GM19351 (cell line): ENCODE data around the gene CD79B.
"Not testable (repeated sequence)": the region's sequence is repeated elsewhere in the genome, so short reads cannot be mapped to it uniquely, and the experiment has no call there.

Experiments used
- ATAC-seq: cut with Tn5 transposase; IDR thresholded peaks from one replicate; pipeline ENCODE4 v1.9.1; 2021; ENCODE audit warnings: mild to moderate bottlenecking, moderate library complexity; ENCODE audit not compliant: unreplicated experiment

CD79B gene

DNA sequence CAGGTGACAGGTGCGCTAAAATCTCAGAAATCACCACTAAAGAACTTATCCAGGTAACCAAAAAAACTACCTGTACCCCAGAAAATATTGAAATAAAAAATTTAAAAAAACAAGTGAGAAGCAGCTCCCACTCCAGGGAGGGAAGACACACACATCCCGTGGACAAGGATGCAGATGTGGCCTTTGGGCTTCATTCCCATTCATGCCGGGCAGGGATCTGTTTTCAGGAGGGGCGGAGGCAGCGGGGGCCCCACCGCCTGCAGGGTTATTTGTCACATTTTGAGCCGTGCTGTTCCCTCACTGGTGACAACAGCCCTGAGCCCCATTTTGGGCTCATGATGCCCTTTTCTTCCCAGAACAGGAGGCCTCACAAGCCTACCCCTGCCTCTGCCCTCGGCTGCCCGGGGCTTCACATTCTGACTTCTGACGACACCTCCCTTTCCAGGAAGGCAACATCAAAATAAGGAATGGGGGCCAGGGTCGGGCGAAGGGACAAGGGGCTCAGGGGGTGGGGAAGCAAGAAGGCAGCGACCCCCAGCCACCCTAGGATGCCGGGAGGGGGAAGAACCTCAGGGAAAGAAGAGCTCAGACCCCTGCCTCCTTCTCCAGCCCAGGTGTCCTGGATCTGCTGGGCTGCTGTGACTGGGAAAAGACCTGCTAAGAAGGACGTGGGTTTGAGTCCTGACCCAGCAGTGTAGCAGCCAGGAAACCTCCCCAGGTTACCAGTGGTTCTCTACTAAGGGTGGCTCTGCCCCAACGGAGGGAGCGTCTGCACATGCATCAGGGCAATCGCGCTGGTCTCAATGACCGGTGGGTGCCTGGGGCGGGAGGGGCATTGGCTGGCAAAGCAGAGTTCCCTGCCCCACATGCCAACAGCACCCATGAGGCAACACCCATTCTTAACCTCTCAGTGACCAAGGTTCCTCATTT lies 2.3 kb upstream of the CD79B start:
- ATAC-seq: no peak

DNA sequence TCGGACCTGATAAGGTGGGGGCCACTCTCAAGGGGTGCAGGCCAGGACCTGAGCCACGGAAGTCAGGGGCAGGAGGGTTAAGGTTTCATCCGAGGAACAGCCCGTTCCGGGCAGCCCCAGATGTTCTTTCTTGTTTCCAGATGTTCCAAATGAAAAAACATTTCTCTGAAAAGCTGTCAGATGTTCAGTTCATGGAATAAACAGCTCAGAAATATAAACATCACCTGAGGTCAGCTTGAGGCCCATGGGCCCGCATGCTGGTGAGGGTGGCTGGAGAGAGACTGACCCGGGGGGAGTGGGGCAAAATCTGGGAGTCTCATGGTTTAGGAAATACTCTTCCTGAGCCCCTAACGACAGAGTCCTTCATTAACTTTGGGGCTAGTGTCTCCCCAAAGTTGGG lies 1.5 kb upstream of the CD79B start:
- ATAC-seq: no peak

GRCh38 chr17:63932721-63933120 lies 590 bp upstream of the CD79B start:
- ATAC-seq: no peak

- ATAC-seq: peak; percentile 50
Measured at GRCh38 chr17:63930951-63931575, 1.1 kb downstream of the CD79B start.

DNA sequence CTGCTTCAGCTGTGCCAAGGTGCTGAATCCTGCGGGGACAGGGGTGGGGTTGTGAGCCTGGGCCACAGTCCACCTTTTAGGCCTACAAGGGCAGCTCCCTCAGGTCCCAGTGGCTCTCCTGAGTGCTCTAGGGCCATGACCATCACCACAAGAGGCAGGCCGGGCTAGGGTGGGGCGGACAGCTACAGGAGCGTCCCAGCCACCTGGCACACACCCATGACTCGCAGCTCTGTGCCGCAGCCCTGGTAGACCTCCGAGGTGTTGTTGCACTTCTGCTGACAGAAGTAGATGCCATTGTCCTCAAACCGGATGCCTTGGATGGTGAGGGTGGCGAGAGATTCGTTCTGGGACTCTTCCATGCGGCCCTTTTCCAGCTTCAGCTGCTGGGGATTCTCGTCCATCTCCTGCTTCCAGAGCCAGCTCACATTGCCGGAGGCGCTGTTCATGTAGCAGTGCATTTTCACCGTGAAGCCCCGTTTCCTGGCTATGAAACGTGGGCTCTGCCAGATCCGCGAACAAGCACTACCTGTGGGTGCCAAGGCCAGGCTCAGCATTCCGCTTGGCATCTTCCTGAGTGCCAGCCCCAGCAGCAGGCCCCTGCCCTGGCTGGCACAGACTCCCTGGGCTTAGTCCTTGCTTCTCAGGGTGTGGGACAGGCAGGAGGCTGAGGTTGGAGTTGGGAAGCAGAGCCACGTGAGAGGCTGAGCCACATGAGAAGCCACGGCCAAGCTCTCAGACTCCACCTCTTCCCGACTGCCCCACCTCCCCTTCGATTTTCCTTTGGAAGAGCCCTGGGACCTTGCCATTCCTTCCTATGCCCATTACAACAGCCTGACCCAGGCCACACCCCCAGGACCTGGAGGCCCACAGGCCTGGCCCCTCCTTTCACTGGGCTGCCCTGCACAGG lies 2.0 kb downstream of the CD79B start:
- no peak for ATAC-seq

GRCh38 chr17:63928966-63929695 lies 3.0 kb downstream of the CD79B start:
- ATAC-seq: no peak

GRCh38 chr17:63928172-63928666 lies 3.9 kb downstream of the CD79B start:
- no peak for ATAC-seq

- ATAC-seq: no peak
Measured at GRCh38 chr17:63927464-63928171, 4.5 kb downstream of the CD79B start.

GRCh38 chr17:63926164-63926563 lies 6.0 kb downstream of the CD79B start:
- ATAC-seq: no peak

GRCh38 chr17:63925615-63926014 lies 6.5 kb downstream of the CD79B start:
- no peak for ATAC-seq

DNA sequence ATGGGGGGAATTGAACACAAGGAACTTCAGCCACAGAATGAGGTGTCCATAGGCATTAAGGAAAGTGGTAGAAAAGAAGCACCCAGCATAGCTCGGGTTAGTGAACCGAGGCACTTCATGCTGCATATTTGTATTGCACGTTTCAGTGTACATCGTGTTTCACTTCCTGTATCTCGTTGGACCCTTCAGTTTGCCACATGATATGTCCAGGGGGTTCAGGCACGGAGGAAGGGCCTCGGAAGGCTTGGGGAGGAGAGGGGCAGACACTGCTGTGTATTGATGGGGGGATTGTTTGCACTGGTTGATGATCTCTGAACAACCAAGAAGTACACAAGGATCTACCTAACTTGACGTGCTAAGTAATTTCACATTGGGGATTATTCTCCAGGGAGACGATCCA lies 9.7 kb downstream of the CD79B start:
- ATAC-seq: not testable (repeated sequence)

DNA sequence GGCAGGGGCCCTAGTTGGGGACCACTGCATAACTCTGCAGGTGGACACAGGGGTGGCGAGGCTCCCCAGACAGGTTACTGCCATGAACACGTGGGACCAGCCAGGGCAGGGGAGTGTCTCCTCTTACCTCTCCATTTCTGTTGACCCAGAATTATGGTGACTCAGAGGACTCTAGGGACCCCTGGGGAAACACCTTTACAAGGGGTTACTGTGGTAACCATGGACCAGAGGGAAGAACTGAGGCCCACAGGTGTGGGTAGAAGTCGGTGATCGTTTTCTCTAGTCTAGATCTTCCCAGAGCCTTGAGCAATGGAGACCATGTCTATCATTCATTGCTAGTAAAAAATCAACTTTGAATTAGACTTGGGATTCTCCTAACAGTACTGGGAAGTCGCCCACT lies 11.4 kb downstream of the CD79B start:
- not testable (repeated sequence) for ATAC-seq

- not testable (repeated sequence) for ATAC-seq
Measured at GRCh38 chr17:63920050-63920449, 12.1 kb downstream of the CD79B start.

GRCh38 chr17:63919311-63919723 lies 12.8 kb downstream of the CD79B start:
- peak; percentile 65 for ATAC-seq

DNA sequence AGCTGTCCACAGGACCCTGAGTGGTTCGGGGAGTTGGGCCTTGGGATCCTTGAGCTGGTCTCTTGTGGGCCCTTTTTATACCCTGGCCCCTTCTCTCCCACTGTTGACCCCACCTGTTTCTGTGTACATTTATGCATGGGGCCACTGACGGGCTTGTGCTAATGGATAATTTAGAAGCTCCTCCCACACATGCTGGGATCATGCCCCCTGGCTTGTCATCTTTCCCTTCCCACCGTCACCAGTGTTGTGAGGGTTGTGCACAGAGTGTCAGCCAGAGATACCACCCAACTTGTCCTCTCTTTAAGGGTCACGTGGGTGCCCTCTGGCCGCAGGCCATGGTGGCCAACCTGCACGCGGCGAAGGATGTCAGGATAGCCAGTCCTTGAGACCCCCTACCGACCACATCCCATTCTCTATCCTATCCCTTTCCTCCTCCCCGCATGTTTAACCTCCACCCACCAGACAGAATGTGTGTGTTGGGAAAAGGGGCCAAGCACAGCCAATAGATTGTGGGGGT lies 13.3 kb downstream of the CD79B start, which contains the start of gene GH1:
GH1 (minus strand) TSS at position 51 of the 517 bp plus-strand sequence. CDS start 63 bp downstream, outside the sequence.
- not testable (repeated sequence) for ATAC-seq

- no peak for ATAC-seq
Measured at GRCh38 chr17:63918305-63918704, 13.8 kb downstream of the CD79B start.

GRCh38 chr17:63917646-63918045 lies 14.5 kb downstream of the CD79B start:
- no peak for ATAC-seq

DNA sequence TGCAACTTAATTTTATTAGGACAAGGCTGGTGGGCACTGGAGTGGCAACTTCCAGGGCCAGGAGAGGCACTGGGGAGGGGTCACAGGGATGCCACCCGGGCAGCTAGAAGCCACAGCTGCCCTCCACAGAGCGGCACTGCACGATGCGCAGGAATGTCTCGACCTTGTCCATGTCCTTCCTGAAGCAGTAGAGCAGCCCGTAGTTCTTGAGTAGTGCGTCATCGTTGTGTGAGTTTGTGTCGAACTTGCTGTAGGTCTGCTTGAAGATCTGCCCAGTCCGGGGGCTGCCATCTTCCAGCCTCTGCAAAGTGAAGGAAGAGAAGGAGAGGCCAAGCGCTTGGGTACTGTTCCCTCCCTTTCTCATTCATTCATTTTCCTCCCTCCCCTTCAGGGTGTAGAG lies 14.9 kb downstream of the CD79B start:
- ATAC-seq: not testable (repeated sequence)

- ATAC-seq: no peak
Measured at GRCh38 chr17:63916566-63917185, 15.5 kb downstream of the CD79B start.
